NCI-H187 treated with DMSO at 0.1 percent for 48 hours (cell line): ENCODE data around the gene SPAG9.
"Not testable (repeated sequence)": the region's sequence is repeated elsewhere in the genome, so short reads cannot be mapped to it uniquely, and the experiment has no call there.

Experiments
- DNase-seq: peaks from one replicate; lab custom pipeline; 2025; lab: John Stamatoyannopoulos, UW

The SPAG9 gene

GRCh38 chr17:50954641-50955121 lies 166.0 kb downstream of the SPAG9 start:
- no peak for DNase-seq

GRCh38 chr17:50953831-50954601 lies 166.7 kb downstream of the SPAG9 start:
- DNase-seq = no peak

- no peak for DNase-seq
These were observed 167.2 kb downstream of the SPAG9 start for GRCh38 chr17:50953518-50953830.

DNA sequence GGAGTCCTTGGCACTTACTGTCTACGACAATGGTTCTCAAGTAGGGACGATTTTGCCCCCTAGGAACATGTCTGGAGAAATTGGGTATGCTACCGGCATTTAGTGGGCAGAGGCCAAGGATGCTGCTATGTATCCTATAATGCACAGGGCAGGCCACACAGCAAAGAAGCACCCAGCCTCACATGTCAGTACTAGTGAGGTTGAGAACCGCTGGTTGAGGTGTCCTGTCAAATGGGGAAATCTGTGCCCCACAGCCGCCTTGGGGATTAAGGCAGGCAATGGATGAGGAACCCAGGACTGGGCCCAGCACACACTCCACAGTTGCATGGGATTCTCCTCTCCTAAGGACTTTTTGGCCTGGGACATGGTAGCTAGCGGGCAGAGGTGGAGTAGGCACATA lies 167.8 kb downstream of the SPAG9 start:
- DNase-seq = no peak

DNA sequence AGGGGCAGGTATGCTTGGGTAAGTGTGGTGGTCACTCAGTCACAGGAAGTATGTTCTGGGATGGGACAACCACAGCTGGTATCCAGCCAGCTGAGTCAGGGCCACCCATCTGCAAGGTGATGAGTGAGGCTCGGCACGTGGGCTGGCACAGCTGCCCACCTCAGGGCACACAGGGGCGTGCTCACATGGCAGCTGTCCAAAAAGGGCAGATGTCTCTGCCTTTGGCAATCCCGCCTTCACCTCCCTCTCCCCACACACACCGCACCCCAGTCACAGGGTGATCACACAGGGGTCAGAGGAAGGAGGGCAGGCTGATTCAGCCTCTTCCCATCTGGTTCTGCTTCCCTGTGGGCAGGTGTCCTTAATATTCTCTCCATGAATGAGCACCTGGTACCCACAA lies 168.7 kb downstream of the SPAG9 start:
- DNase-seq = no peak

DNA sequence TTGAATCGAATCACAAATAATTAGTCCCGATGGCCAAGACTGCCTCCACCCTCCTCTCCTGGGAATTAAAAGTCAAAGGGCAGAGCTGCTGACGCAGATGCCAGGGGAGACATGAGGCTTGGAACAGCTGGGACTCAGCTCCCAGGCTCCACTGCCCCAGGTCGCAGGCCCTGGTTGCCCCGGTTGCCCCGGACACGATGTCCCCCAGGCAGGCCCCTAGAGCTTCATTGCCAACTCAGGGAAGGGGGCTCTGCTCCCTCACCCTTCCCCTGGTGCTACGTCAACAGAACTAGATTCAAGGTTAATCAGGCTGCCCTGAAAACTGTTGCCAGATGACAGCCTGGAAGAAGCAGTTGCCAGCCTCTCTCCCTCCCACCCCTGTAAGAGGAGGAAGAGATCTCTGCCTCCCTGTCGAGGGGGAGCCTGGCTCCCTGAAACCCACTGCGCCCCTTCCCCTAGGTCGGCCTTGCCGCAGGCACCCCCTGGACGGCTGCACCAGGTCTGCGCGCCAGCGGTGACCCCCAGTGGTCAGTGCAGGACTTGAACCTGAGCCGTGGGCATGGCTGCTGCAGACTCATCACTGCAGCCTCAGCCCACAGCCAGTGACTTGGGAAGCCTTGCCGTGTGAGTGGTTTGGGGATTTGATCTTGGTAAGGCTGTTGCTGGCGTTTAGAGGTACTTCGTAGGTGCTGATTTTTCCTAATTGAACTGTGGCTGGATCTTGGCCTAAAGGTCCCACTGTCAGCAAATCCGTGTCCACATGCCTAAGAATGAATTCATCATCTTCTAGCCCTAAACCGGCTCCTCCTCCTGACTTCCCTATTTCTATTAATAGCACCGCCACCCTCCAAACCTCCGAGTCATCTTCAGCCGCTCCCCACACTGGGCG lies 170.4 kb downstream of the SPAG9 start:
- DNase-seq = no peak

DNA sequence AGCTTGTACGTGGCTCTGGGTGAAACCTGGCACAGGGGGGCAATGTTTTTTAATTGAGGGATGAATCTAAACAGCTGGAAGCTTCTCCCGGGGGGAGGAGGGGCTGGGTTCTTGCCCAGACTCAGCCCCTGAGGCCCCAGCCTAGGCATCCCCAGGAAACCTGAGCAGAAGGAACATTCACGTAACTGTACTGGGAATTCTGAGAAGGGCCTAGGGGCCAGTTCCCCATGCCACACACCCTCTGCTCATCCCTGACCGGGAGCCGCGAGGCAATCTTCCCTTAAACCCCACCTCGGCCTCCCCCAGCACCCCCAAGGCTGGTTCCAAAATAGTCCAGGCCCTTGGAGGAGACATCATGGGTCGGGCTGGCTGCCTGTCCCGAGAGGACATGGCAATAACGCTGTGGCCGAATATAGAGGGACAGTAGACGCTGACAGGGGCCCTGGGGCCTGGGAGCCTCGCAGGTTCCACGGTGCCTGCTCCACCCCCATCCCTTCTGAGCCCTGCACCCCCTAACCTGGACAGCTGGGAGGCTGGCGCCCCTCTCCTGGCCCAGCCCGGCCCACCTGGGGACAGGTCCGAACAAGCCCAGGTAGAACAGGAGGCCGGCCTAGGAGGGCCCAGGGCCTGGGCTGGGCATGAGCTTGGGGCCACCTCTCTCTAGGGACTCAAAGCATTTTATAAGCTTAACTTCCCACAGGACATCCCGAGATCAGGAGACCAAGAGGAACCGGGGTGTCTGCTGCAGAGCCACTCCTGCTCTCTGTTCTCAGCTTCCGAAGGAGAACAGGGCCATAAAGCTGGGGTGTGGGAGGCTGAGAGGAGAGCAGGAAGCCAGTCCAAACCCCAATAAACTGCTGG lies 171.3 kb downstream of the SPAG9 start:
- DNase-seq = no peak

- DNase-seq = no peak
These were observed 172.0 kb downstream of the SPAG9 start for GRCh38 chr17:50948711-50949110.

- no peak for DNase-seq
These were observed 172.7 kb downstream of the SPAG9 start for GRCh38 chr17:50947782-50948543.

DNA sequence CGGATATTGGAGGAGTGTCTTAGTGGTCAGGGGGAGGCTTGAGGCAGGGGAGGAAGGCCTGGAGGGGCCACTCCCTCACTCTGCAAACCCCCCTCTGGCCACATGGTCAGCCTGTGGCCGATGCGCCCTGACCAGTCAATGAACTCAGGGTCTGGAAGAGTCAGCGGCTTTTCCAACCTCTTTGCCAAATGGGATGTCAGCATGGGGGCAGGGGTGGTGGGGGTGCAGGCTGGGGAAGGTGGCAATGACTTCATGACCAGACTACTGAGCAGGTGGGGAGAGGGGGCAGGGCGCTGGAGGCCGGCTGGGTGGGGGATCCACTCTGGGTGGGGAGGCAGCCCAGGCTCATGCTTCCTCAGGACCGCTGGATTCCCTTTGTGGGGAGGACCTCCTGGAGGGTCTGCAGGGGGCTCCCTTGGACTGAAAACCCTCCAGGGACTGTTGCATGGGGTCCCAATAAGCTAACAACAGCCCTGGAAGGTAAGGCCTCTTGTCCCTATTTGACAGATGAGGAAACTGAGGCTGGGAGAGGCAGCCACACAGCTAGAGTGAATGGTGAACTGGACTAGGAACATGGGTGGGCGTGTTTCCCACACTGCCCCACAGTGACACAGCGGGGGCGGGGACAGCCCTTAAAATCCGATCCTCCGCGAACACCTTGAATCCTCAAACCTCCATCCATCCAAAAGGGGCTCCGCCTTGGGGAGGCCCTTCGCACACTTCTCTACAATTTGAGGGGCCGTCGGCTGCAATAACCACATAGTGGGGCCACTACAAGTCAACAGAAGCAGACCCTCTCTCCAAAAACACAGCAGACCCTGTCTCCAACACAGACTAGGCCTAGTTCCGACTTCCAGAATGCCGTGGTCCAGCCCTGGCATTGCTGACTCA lies 173.5 kb downstream of the SPAG9 start:
- no peak for DNase-seq

DNA sequence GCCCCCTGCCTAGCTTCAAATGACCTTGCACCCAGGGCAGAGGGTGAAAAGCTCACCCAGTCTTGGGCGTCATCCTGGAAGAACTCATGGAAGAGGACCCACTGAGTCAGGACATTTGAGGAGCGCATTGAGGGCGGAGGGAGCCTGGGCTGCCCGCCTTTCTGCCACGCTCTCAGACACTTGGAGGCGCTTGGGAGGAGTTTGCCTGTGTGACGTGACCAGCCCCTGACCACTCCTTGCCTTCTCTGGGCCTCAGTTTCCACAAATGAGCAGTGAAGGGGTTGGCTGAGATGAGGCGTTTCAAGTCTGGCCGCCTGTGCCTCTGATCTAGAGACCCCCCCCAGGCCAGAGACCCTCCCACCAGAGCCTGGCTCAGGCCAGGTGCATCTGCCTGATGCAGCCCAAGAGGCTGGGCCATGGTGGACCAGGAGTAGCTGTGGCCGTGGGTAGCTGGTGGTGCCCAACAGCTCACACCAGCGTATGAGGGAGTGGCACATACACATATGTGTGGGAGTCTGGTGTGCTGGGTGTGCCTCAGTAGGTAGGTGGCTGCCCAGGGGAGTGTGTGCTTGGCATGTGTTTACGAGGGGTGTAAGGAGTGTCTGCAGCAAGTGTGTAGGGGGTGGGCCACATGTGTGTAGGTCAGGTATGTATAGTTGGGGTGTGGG lies 174.3 kb downstream of the SPAG9 start:
- DNase-seq = no peak

GRCh38 chr17:50945779-50946222 lies 174.9 kb downstream of the SPAG9 start:
- no peak for DNase-seq

DNA sequence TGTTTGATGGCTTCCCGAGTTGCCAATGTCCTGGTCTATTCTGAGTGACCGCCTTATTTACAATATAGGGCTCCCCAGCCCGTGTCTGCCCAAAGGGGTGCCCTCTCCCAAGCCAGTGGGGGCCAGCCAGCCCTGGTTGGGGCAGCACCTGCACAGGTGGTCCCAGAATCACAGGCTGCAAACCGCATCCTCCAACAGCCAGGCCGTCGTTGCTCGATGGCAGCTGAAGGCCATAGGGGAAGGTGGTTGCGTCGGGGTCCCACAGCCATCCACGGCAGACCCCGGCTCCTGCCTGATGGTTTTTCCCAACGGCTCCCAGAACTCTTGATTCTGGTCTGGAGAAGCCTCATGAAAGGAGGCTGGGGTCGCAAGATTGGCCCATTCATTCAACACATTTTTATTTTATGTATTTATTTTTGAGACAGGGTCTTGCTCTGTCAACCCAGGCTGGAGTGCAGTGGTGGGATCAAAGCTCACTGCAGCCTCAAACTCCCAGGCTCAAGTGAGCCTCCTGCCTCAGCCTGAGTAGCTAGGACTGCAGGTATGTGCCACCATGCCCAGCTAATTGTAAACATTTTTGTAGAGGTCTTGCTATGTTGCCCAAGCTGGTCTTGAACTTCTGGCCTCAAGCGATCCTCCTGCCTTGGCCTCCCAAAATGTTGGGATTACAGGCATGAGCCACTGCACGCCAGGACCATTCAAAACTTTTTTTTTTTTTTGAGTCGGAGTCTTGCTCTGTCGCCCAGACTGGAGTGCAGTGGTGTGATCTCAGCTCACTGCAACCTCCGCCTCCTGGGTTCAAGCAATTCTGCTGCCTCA lies 175.6 kb downstream of the SPAG9 start:
- DNase-seq = no peak

- no peak for DNase-seq
These were observed 176.4 kb downstream of the SPAG9 start for GRCh38 chr17:50944054-50944901.

DNA sequence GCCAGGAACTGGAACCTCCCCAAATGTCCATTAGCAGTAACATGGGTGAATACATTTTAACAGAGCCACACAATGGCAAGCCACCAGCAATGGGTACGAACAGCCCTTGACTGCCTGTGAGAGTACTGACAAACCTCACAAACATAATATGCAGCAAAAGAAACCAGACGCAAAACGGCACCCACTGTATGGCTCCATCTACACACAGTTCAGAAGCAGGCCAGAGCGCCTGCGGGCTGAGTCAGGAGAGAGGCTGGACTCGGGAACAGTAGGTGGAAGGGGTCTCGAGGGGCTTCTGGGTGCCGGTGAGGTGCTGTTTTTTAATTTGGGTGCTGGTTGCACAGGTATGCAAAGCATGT lies 177.1 kb downstream of the SPAG9 start:
- DNase-seq = no peak

GRCh38 chr17:50941676-50942048 lies 179.0 kb downstream of the SPAG9 start:
- DNase-seq = not testable (repeated sequence)

- DNase-seq = no peak
These were observed 180.6 kb downstream of the SPAG9 start for GRCh38 chr17:50939795-50940684.
